Neural cell (in vitro differentiated cells): ENCODE measurements around the gene HEXIM1. TPM values are rescaled to one million over a fixed set of nuclear protein-coding genes. Genes with fewer than 3 reads are reported as not detected.

ENCODE experiments used
- H2AFZ ChIP-seq: fragments of 200-600, 300-800 bp; sonication (generic), shearing (Covaris generic); 2 replicates; pipeline ENCODE4 v1.6.0; 2014; ENCODE audit warnings: low read depth, mild to moderate bottlenecking, antibody characterized with exemption, low read length, moderate library complexity
- H3F3A ChIP-seq: fragments of 200-600 bp; shearing (Covaris generic); 2 replicates; pipeline ENCODE4 v1.6.1; 2016; ENCODE audit warnings: mild to moderate bottlenecking, moderate library complexity, mixed read lengths, antibody characterized with exemption, low read length; ENCODE audit not compliant: insufficient read depth, poor library complexity, severe bottlenecking
- H3K27ac ChIP-seq: fragments of 200-600, 300-800 bp; sonication (generic), shearing (Covaris generic); 2 replicates; pipeline ENCODE4 v1.5.1; 2014; ENCODE audit warnings: mild to moderate bottlenecking, low read length, moderate library complexity
- H3K27me3 ChIP-seq: fragments of 300-800, 200-600 bp; sonication (generic), shearing (Covaris generic); 2 replicates; pipeline ENCODE4 v1.6.0; 2014; ENCODE audit warnings: mild to moderate bottlenecking, low read depth, low read length, moderate library complexity; ENCODE audit not compliant: insufficient read depth
- H3K36me3 ChIP-seq: fragments of 300-800, 200-600 bp; sonication (generic), shearing (Covaris generic); 2 replicates; pipeline ENCODE4 v1.5.1; 2014; ENCODE audit warnings: mild to moderate bottlenecking, antibody characterized with exemption, low read length, moderate library complexity; ENCODE audit not compliant: insufficient read depth
- H3K4me2 ChIP-seq: fragments of 300-800, 200-600 bp; sonication (generic), shearing (Covaris generic); 2 replicates; pipeline ENCODE4 v1.6.0; 2014; ENCODE audit warnings: mild to moderate bottlenecking, low read length
- H3K4me3 ChIP-seq: fragments of 300-800, 200-600 bp; sonication (generic), shearing (Covaris generic); 2 replicates; pipeline ENCODE4 v1.5.1; 2014; ENCODE audit warnings: mild to moderate bottlenecking, low read length, moderate library complexity
- H3K79me2 ChIP-seq: fragments of 200-600 bp; shearing (Covaris generic); replicated peaks from 2 replicates; pipeline ENCODE4 v1.6.0; 2014; ENCODE audit warnings: mild to moderate bottlenecking, low read length, moderate library complexity; ENCODE audit not compliant: insufficient read depth
- H3K9ac ChIP-seq: fragments of 300-800, 200-600 bp; sonication (generic), shearing (Covaris generic); 2 replicates; pipeline ENCODE4 v1.6.1; 2016; ENCODE audit warnings: mild to moderate bottlenecking, low read length, mixed read lengths
- H3K9me2 ChIP-seq: fragments of 200-600 bp; shearing (Covaris generic); 2 replicates; pipeline ENCODE4 v1.6.1; 2016; ENCODE audit warnings: mild to moderate bottlenecking, low read length, mixed read lengths; ENCODE audit not compliant: insufficient read depth
- H3K9me3 ChIP-seq: fragments of 200-600, 300-800 bp; sonication (generic), shearing (Covaris generic); 2 replicates; pipeline ENCODE4 v1.6.1; 2016; ENCODE audit warnings: mild to moderate bottlenecking, mixed run types, low read length, moderate library complexity, mixed read lengths
- H4K20me1 ChIP-seq: fragments of 200-600 bp; shearing (Covaris generic); 2 replicates; pipeline ENCODE4 v1.6.1; 2016; ENCODE audit warnings: mild to moderate bottlenecking, mixed run types; ENCODE audit not compliant: insufficient read depth
- CTCF ChIP-seq: fragments of 450-650 bp; IDR thresholded peaks from 2 replicates; pipeline ENCODE4 v1.5.1; 2014; ENCODE audit warnings: antibody characterized with exemption, mild to moderate bottlenecking, moderate library complexity; ENCODE audit not compliant: poor library complexity, severe bottlenecking
- EP300 ChIP-seq: fragments of 450-650 bp; conservative IDR thresholded peaks from 2 replicates; pipeline ENCODE4 v1.6.1; 2014; ENCODE audit warnings: antibody characterized with exemption, mild to moderate bottlenecking, moderate library complexity; ENCODE audit not compliant: poor library complexity, severe bottlenecking
- EZH2 ChIP-seq: fragments of 200-600, 300-800 bp; shearing (Covaris generic), sonication (generic); IDR thresholded peaks from 2 replicates; pipeline ENCODE4 v1.6.1; 2014; ENCODE audit warnings: antibody characterized with exemption, low read length, borderline replicate concordance, mild to moderate bottlenecking; ENCODE audit not compliant: insufficient read depth, poor library complexity, severe bottlenecking
- MXI1 ChIP-seq: fragments of 450-650 bp; conservative IDR thresholded peaks from 2 replicates; pipeline ENCODE4 v1.6.1; 2014; ENCODE audit warnings: antibody characterized with exemption, mild to moderate bottlenecking; ENCODE audit not compliant: poor library complexity, severe bottlenecking
- POLR2AphosphoS5 ChIP-seq: IDR thresholded peaks from 2 replicates; pipeline ENCODE4 v1.6.1; 2012
- RAD21 ChIP-seq: fragments of 450-650 bp; conservative IDR thresholded peaks from 2 replicates; pipeline ENCODE4 v1.6.1; 2014; ENCODE audit warnings: antibody characterized with exemption, mild to moderate bottlenecking, moderate library complexity
- REST ChIP-seq: IDR thresholded peaks from 2 replicates; pipeline ENCODE4 v1.6.1; 2012; ENCODE audit warnings: borderline replicate concordance
- SMC3 ChIP-seq: fragments of 450-650 bp; conservative IDR thresholded peaks from 2 replicates; pipeline ENCODE4 v1.6.1; 2014; ENCODE audit warnings: antibody characterized with exemption, mild to moderate bottlenecking, moderate library complexity; ENCODE audit not compliant: poor library complexity
- TAF1 ChIP-seq: IDR thresholded peaks from 2 replicates; pipeline ENCODE4 v1.6.1; 2012; ENCODE audit warnings: low read depth
- polyA plus RNA-seq: library from polyadenylated mRNA; depleted of rRNA; stranded (reverse); fragments of >200 nt; gene quantifications from 2 replicates; pipeline ENCODE4 v1.2.3, GENCODE V29; 2014

Gene HEXIM1
- polyA plus RNA-seq, 1 donor from 2014 or later, result 9.0 TPM

- Histone ChIP-seq H3K4me2 (no peak overlapping the region), H3K79me2 (no peaks in the 10 kb centered on the region), H2AFZ (no peak overlapping the region), H3F3A (no peaks in the 10 kb centered on the region), H3K27ac (no peak overlapping the region), H3K9me3 (no peaks in the 10 kb centered on the region), H4K20me1 (no peaks in the 10 kb centered on the region), H3K27me3 (no peaks in the 10 kb centered on the region), H3K4me3 (no peak overlapping the region), H3K36me3 (no peaks in the 10 kb centered on the region), H3K9me2 (no peaks in the 10 kb centered on the region), H3K9ac (no peak overlapping the region)
- TF ChIP-seq POLR2AphosphoS5, result no peak
- no peak for TF ChIP-seq SMC3
- TF ChIP-seq CTCF, result no peak
- TF ChIP-seq RAD21, result no peak
- no peak for TF ChIP-seq TAF1
- no peak for TF ChIP-seq REST
- no peak for TF ChIP-seq EZH2
Observed at GRCh38 chr17:45125509-45125908, 22.8 kb upstream of the HEXIM1 start.

- Histone ChIP-seq H3K27me3 (no peaks in the 10 kb centered on the region), H3K4me3 (no peak overlapping the region), H3K36me3 (no peaks in the 10 kb centered on the region), H3K9ac (no peak overlapping the region), H3K4me2 (no peak overlapping the region), H3K9me3 (no peaks in the 10 kb centered on the region), H3K9me2 (no peaks in the 10 kb centered on the region), H2AFZ (no peak overlapping the region), H3F3A (no peaks in the 10 kb centered on the region), H4K20me1 (no peaks in the 10 kb centered on the region), H3K27ac (no peak overlapping the region), H3K79me2 (no peaks in the 10 kb centered on the region)
- TF ChIP-seq MXI1 (no peak), REST (no peak), EZH2 (no peak), EP300 (no peak), TAF1 (no peak), POLR2AphosphoS5 (no peak), CTCF (no peak), SMC3 (no peak), RAD21 (no peak)
Observed at GRCh38 chr17:45127207-45127547, 21.1 kb upstream of the HEXIM1 start.
